OCI-LY7 (cell line): ENCODE results near the gene CAVIN1. TPM values are rescaled to one million over a fixed set of nuclear protein-coding genes. Genes with fewer than 3 reads are reported as not detected.

Experiments
- BruUV-seq: library from RNA; stranded (reverse); fragments of 400-500 nt; replicated peaks from 2 replicates; lab custom pipeline; 2021; lab: Mats Ljungman, UMichigan
- CTCF ChIA-PET: fragments of 300-600 bp; sonication (Branson Sonifier 250); formaldehyde crosslinking; loops from one replicate; lab custom pipeline; 2022; ENCODE audit warnings: antibody characterized with exemption; ENCODE audit not compliant: unreplicated experiment; lab: Charles Lee
- POLR2A ChIA-PET: fragments of 300-600 bp; sonication (Branson Sonifier 250); formaldehyde crosslinking; loops from one replicate; lab custom pipeline; 2022; ENCODE audit warnings: antibody characterized with exemption; lab: Charles Lee
- DNase-seq: peaks from one replicate; pipeline ENCODE4 v3.0.0-alpha.2; 2015; ENCODE audit warnings: low spot score
- H2AFZ ChIP-seq: fragments of 200-600 bp; sonication (generic), shearing (Covaris generic); 2 replicates; pipeline ENCODE4 v1.6.1; 2014; ENCODE audit warnings: mild to moderate bottlenecking, antibody characterized with exemption, low read length, moderate library complexity
- H3K27ac ChIP-seq: fragments of 200-600 bp; sonication (generic); 2 replicates; pipeline ENCODE4 v1.5.1; 2014; ENCODE audit warnings: mixed run types, low read depth, mild to moderate bottlenecking, moderate library complexity, low read length, inconsistent platforms; ENCODE audit not compliant: poor library complexity, severe bottlenecking
- H3K36me3 ChIP-seq: fragments of 200-600 bp; sonication (generic); 2 replicates; pipeline ENCODE4 v1.6.1; 2014; ENCODE audit warnings: mild to moderate bottlenecking, antibody characterized with exemption, low read length, moderate library complexity, mixed read lengths; ENCODE audit not compliant: insufficient read depth
- H3K4me1 ChIP-seq: fragments of 200-600 bp; sonication (generic); 2 replicates; pipeline ENCODE4 v1.5.1; 2014; ENCODE audit warnings: mild to moderate bottlenecking, low read length; ENCODE audit not compliant: insufficient read depth, poor library complexity, severe bottlenecking
- H3K4me2 ChIP-seq: fragments of 200-600 bp; sonication (generic); 2 replicates; pipeline ENCODE4 v1.6.1; 2014; ENCODE audit warnings: mild to moderate bottlenecking, low read length
- H3K4me3 ChIP-seq: fragments of 200-600 bp; sonication (generic); 2 replicates; pipeline ENCODE4 v1.5.1; 2014; ENCODE audit warnings: mild to moderate bottlenecking, low read depth, low read length; ENCODE audit not compliant: poor library complexity, severe bottlenecking
- H3K79me2 ChIP-seq: fragments of 200-600 bp; sonication (generic); 2 replicates; pipeline ENCODE4 v1.6.1; 2016; ENCODE audit warnings: low read depth, mild to moderate bottlenecking, low read length, moderate library complexity, mixed read lengths; ENCODE audit not compliant: insufficient read depth
- H3K9me2 ChIP-seq: fragments of 200-600 bp; sonication (generic); 2 replicates; pipeline ENCODE4 v1.6.1; 2016; ENCODE audit warnings: mild to moderate bottlenecking, low read length, mixed read lengths; ENCODE audit not compliant: insufficient read depth
- H3K9me3 ChIP-seq: fragments of 200-600 bp; sonication (generic); 2 replicates; pipeline ENCODE4 v1.6.1; 2014; ENCODE audit warnings: mild to moderate bottlenecking, mixed run types, low read length, mixed read lengths
- H4K20me1 ChIP-seq: fragments of 200-600 bp; sonication (generic); 2 replicates; pipeline ENCODE4 v1.6.1; 2014; ENCODE audit warnings: mild to moderate bottlenecking, antibody characterized with exemption, low read length, moderate library complexity, mixed read lengths; ENCODE audit not compliant: insufficient read depth
- CTCF ChIP-seq: fragments of 200-600 bp; sonication (generic); conservative IDR thresholded peaks from 2 replicates; pipeline ENCODE4 v1.5.1; 2014; ENCODE audit warnings: mild to moderate bottlenecking, antibody characterized with exemption, low read length, moderate library complexity, mixed read lengths
- EZH2phosphoT487 ChIP-seq: fragments of 200-600 bp; sonication (generic); IDR thresholded peaks from 2 replicates; pipeline ENCODE4 v1.6.1; 2018; ENCODE audit warnings: low read depth, borderline replicate concordance, mild to moderate bottlenecking, mixed run types, antibody characterized with exemption, low read length, moderate library complexity, mixed read lengths
- intact Hi-C: fragments of 100-400 bp; cut with micrococcal nuclease; formaldehyde crosslinking; loops from one replicate; pipeline ENCODE4 v1.10.0; 2022; ENCODE audit not compliant: unreplicated experiment
- total RNA-seq, 2 experiments: library from RNA; depleted of rRNA in 1 of 2; stranded (reverse); fragments of >200 nt in 1 of 2; shearing (Covaris generic) in 1 of 2; gene quantifications; 2 replicates each; pipeline ENCODE4 v1.2.3, GENCODE V29; 2014 to 2022

Gene CAVIN1
- total RNA-seq, 2 experiments from 2014 or later = 0.08 TPM; not detected in 1

- BruUV-seq = no TSS peak
- Histone ChIP-seq H3K79me2 (no peaks in the 10 kb centered on the region), H3K36me3 (no peaks in the 10 kb centered on the region), H3K4me3 (no peak overlapping the region), H3K27ac (no peak overlapping the region), H3K4me2 (no peak overlapping the region), H2AFZ (no peak overlapping the region), H3K9me2 (no peaks in the 10 kb centered on the region), H3K4me1 (peaks cover 15% of the 10 kb centered on the region), H4K20me1 (no peaks in the 10 kb centered on the region; the same call in 1 of the 2 replicates), H3K9me3 (no peaks in the 10 kb centered on the region)
- intact Hi-C loops = loop anchor here (1.0 to 10.0 kb wide), 4 partner anchors 84 to 221 kb away; partner anchors contain the start of genes HCRT and KCNH4
- TF ChIP-seq CTCF = peak; percentile 94
- no peak for TF ChIP-seq EZH2phosphoT487
- POLR2A ChIA-PET = interaction anchor here (0.6 to 1.6 kb wide), 3 partner anchors 8 to 124 kb away, joined by 4 to 8 read pairs (median 4); no protein-coding TSS in a partner anchor
- peak; percentile 79 for DNase-seq
- CTCF ChIA-PET = interaction anchor here (1.5 kb wide), 1 partner anchor 17 kb away, joined by 4 read pairs; the partner anchor contains the start of gene CAVIN1
These were observed 17.0 kb downstream of the CAVIN1 start for GRCh38 chr17:42405963-42406495.

GRCh38 chr17:42405076-42405475 is 18.0 kb downstream of the CAVIN1 start:
- intact Hi-C loops = loop anchor here (10.0 kb wide), 2 partner anchors 180 to 220 kb away; partner anchors contain the start of genes HCRT and KCNH4
- TF ChIP-seq CTCF = no peak
- TF ChIP-seq EZH2phosphoT487 = no peak
- no TSS peak for BruUV-seq
- peaks cover 15% of the 10 kb centered on the region for H3K4me1 ChIP-seq
- H3K36me3 ChIP-seq = no peaks in the 10 kb centered on the region
- no peaks in the 10 kb centered on the region for H3K79me2 ChIP-seq
- no peak overlapping the region for H3K4me2 ChIP-seq
- no peak overlapping the region for H3K4me3 ChIP-seq
- CTCF ChIA-PET = interaction anchor here (0.6 kb wide), 1 partner anchor 125 kb away, joined by 5 read pairs; no protein-coding TSS in a partner anchor
- no peak overlapping the region for H3K27ac ChIP-seq
- H3K9me2 ChIP-seq = no peaks in the 10 kb centered on the region
- H4K20me1 ChIP-seq = no peaks in the 10 kb centered on the region; the same call in 1 of the 2 replicates
- H3K9me3 ChIP-seq = no peaks in the 10 kb centered on the region
- POLR2A ChIA-PET = interaction anchor here (0.6 kb wide), 1 partner anchor 12 kb away, joined by 3 read pairs; no protein-coding TSS in a partner anchor
- H2AFZ ChIP-seq = no peak overlapping the region
- DNase-seq = no peak
